Measurements from ENCODE around the gene TMPRSS6.
A peak's percentile ranks its signal among the peaks of the same experiment; 100 is the strongest.

The TMPRSS6 gene

DNA sequence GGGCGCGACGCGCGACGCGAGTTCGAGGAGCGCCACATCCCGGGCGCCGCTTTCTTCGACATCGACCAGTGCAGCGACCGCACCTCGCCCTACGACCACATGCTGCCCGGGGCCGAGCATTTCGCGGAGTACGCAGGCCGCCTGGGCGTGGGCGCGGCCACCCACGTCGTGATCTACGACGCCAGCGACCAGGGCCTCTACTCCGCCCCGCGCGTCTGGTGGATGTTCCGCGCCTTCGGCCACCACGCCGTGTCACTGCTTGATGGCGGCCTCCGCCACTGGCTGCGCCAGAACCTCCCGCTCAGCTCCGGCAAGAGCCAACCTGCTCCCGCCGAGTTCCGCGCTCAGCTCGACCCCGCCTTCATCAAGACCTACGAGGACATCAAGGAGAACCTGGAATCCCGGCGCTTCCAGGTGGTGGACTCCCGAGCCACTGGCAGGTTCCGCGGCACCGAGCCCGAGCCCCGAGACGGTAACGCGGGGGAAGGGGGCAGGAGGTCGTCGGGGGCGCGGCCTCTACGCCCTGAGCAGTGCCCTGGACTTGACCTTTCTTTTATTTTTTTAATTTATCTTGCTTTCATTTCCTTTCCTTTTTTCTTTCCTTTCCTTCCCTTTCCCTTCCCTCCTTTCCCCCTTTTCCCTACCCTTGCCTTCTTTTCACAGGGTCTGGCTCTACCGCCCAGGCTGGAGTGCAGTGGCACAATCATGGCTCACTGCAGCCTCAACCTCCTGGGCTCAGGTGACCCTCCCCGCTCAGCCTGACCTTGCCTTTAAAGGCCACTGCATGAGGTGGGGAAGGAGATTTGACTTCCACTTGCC lies 85.0 kb downstream of the TMPRSS6 start:
- DNase-seq, result no peak

DNA sequence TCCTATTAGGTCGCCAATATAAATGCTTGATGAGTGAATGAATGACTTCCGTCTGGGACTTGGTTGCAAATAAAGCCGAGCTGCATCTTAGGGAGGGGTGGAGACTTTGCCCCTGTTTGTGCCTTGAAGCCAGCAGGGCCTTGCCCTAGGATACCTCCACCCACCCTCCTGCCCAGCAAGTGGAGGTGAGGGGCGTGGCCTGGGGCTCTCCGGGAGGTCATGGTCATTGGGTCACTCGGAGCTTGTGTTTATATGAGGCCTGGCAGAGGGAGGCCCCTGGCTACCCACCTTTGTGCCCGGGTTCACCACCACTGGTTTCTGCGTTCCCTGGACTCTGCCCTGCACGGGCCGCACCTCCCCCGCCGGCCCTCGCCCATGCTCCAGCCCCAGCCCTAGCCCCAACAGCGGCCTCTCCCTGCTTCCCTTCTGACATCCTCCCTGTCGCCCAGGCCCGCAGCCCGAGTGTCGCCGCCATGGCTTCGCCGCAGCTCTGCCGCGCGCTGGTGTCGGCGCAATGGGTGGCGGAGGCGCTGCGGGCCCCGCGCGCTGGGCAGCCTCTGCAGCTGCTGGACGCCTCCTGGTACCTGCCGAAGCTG lies 85.7 kb downstream of the TMPRSS6 start:
- no peak for DNase-seq

DNA sequence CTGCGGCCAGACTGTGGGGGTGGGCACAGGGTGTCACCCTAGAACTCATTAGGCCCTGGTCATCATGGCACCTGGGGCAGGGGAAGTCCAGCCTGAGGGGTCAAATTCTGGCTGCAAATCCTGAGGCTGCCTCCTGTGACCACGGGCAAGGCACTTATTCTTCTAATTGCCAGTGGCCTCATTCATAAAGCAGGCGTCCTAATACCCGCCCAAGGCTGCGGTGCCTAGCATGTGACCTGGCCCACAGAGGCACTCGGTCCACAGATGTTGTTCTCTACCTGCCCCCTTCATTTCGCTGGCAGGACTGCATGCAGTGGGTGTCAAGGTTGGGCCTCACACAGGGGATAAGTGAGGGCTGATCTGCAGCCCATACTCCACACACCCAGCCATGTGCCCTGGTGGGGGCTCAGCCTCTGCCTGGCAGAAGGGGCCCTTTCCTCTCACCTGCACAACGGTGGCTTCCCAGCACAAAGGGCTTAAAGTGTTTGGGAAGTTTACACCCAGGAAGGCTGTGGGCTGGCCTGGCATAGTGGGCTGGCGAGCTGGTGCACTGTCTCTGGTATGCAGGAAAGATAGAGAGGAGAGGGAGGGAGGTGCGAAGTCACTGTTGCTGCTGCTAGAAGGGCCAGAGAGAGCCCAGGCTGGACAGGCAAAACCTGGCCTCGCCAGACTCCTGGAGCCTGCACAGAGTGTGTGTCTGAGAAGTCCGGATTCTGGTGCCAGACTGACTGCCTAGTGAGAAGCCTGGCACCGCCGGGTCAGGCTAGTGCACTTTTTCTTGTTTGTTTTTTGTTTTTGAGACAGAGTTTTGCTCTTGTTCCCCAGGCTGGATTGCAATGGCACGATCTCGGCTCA lies 86.8 kb downstream of the TMPRSS6 start:
- no peak for DNase-seq

DNA sequence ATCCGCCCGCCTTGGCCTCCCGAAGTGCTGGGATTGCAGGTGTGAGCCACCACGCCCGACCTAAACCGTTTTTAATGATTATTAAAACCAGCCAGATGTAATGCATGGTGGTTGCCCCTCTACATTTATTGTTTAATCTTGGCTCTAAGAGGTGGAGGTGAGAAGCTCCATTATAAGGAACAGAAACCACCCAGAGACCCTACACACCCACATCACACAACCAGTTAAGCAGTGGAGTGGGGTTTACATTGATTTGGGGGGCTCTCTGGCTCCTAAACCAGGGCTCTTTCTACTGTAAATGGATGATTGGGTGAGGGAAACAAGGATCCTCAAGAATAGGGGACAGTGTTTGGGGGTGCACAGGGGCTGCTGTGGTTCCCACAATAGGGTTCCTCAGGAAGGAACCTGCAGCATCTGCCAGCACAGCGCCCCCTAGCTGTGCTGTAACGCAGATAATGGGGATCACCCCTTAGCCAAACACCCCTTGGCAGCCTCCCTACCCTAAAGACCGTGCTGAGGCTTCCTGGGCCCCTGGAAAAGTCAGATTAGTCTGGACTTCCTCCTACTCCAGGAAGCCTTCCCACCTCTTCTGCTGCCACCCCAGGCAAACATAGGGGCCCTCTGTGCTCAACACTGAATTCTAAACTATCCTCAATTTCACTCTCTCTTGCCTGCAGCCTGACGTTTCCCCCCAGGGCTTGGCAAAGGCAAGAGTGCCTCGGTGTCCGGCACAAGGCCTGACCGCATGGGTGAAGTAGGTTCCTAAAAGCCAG lies 87.6 kb downstream of the TMPRSS6 start:
- DNase-seq, result peak; percentile 71

DNA sequence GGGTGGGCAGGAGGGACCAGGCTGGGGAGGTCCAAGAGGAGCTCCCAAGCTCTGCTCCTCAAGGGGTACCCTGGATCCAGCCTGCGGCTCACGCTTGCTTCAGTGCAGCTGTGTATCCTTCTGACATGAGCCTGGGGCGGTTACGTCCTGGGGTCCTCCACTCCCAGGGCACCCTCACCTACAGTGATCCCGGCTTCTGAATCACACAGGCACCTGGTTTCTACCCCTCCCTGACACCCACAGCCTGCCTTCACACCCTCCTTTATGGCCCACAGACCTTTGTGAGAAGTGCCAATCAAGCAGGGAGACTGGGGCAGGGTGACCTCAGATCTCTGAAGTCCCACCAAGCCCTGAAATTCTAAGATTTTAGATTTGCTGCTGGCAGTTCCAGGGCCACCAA lies 88.5 kb downstream of the TMPRSS6 start:
- DNase-seq, result no peak

DNA sequence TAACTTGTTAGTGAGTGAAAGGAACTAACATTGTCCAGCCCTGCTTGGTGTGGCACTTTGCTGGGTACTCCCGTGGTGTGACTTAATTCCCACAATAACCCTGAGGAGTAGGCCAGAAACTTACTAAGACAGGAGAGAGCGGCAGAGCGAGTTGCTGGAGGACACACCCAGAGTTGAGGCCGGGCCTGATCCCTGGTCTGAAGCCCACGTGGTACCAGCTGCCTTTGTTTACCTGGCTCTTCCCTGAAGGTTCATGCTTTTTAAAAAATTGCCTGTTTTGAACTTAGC lies 89.4 kb downstream of the TMPRSS6 start:
- peak; percentile 39 for DNase-seq

DNA sequence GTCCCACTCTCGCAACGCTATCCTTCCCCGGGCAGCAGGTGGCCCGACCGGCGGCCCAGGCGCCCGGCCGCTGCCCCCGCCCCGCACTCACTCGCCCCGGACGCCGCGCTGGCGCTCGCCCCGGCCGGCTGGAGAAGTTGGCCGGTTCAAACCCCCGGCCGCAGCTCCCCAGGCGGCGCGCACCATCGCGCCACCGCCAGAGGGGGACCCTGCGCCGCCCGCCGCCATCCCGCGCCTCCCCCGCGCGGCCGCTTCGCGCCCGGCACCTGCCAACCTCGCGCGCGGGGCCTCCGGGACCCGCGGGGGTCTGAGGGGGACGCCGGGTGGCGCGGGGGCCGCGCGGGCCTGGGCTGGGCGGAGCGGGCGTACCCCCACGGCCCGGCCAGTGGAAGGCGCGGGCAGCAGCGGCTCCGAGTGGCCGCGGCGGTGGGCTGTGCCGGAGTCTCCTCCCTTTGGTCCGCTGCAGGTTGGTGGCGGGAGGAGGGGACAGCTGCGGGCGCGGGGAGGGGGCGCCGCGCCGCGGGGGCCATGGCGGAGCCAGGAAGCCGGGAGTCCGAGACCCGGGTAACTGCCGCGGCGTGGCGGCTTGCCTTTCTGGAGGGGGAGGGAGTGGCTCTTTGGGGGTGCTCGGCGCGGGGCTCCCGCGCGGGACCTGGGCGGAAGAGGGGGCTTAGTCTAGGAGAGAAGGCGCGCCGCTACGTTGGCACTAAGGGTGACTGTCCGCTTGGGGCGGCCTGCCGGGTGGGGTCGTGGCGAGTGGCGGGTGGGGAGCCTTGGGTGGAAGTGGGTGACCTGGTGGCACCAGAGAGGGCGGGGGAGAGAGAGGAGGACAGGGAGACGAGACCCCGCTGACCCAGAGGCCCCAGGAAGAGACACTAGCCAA lies 90.0 kb downstream of the TMPRSS6 start, which contains the start of the genes MPST and TST:
Gene MPST (plus strand): TSS at position 434 of the 883 bp plus-strand sequence. CDS start 95 bp downstream, at position 529.
Gene TST (minus strand): TSS at position 139 of the 883 bp plus-strand sequence. CDS start 715 bp downstream, outside the sequence.
- peak; percentile 68 for DNase-seq

DNA sequence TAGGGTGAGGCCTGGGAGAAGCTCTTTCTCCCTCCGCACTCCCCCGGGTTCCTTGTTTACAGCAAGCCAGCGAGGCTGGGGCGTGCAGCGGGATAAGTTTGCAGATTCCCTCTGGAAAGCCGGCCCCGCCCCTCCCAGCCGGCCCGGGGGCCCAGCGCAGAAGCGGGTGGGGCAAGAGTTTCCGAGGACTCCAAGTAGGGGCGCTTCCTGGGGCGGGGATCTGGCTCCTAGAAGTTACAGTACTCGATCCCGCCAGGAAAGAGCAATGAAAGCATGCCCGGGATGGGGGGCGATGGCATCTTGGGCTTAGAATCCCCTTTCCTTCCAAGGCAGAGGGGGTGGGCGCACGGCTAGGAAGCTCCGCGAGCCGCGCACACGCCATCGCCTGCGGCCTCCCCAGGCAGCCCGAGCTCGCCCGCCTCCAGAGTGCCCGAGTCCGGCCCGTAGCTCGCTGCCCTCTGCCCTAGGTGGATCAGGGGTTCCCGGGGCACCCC lies 90.7 kb downstream of the TMPRSS6 start:
- no peak for DNase-seq

DNA sequence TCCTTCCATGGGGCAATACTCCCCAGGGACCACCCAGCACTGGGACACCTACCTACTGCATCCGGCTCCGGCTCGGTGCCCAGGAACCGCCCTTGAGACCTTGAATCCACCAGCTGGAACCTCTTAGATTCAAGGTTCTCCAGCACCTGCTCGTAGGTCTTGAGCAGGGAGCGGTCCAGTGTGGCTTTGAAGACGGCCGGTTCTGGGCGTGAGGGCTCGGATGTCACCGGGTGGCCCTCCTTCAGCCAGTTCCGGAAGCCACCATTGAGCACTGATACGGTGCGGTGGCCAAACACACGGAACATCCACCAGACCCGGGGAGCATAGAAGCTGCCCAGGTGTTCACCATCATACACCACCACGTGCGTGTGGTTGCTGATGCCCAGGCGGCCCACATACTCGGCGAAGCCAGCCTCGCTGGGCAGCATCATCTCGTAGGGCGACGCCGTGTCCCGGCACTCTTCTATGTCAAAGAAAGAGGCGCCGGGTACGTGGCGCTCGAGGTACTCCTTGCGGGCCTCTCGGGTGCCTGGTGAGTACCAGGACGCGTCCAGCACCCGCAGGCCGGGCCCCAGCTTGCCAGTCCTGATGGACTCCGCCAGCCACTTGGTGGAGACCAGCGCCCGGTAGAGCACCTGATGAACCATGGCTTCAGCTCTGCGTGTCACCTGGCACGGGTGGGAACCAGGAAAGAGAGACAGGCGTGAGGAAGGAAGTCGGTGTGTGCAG lies 91.3 kb downstream of the TMPRSS6 start:
- DNase-seq, result no peak

DNA sequence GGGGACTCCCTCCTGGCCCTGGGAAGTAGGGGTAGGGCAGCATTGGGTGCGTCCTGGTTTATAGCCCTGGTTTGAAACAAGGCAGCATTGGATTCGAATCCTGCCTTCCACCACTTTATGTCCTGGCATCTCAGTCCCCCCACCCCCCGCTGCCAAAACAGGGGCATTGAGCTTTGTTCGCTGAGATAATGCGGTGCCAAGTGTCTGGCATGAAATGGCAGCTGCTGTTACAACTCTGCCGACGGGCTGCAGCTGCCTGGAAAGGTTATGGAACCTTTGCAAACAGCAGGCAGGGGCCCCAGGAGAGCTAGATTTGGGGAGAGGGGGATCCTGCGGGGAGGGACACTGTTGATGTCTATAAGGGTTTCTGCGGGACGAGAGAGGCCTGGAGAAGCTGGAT lies 92.2 kb downstream of the TMPRSS6 start:
- DNase-seq, result no peak

DNA sequence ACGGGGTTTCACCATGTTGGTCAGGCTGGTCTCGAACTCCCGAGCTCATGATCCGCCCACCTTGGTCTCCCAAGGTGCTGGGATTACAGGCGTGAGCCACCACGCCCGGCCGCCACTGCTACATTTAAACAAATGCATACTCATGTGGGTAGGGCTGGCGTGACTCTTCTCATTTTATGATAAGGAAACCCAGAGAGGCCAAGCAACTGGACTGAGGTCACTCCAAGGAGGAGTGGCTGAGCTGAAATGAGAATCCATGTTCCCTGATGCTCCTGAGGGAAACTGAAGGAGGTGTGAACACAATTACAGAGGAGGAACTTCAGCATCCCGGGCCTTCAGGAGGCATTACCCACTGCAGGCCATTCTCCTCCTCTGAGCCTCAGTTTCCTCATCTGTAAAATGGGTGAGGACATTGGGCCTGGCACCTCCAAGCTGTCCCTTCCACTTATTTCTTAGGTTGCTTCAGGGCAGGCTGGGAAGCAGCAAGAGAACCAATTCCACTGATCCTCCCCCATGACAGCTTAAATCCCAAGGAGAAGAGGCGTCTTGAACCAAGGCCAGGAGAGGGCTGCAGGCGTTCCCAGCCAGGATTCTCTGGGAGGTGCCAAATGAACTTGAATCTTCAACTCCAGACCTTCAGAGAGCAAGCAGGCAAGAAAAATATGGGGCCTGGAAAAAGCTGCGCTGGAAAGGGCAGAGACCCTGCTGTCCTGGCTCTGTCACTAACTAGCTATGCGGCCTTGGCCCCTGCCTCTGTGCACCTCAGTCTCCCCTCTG lies 93.2 kb downstream of the TMPRSS6 start:
- DNase-seq, result no peak

DNA sequence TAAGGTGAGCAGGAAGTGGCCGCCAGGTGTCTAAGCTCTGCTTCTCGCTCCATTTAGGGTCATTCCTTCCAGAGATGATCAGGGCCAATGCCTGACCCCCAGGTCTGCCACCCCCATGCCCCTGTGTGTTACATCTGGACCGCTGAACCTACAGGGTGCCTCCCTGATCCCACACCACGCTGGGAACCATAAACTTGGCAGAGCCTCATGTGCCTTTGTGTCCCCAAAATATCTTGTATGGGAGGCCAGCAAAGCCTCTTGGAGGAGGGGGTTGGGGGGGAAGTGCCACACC lies 94.0 kb downstream of the TMPRSS6 start:
- no peak for DNase-seq

Data from activated CD4-positive, alpha-beta T cell treated with anti-CD3 and anti-CD28 coated beads, Interleukin-10, Interleukin-2, amounts not matched to agents 100 ng/mL and 50 ng/mL, durations not matched to agents 16 hours and 8 hours (primary cell).